ENCODE results near the gene SPOPL.
A peak's percentile ranks its signal among the peaks of the same experiment; 100 is the strongest.
"Not testable (repeated sequence)": the region's sequence is repeated elsewhere in the genome, so short reads cannot be mapped to it uniquely, and the experiment has no call there.

Gene SPOPL

DNA sequence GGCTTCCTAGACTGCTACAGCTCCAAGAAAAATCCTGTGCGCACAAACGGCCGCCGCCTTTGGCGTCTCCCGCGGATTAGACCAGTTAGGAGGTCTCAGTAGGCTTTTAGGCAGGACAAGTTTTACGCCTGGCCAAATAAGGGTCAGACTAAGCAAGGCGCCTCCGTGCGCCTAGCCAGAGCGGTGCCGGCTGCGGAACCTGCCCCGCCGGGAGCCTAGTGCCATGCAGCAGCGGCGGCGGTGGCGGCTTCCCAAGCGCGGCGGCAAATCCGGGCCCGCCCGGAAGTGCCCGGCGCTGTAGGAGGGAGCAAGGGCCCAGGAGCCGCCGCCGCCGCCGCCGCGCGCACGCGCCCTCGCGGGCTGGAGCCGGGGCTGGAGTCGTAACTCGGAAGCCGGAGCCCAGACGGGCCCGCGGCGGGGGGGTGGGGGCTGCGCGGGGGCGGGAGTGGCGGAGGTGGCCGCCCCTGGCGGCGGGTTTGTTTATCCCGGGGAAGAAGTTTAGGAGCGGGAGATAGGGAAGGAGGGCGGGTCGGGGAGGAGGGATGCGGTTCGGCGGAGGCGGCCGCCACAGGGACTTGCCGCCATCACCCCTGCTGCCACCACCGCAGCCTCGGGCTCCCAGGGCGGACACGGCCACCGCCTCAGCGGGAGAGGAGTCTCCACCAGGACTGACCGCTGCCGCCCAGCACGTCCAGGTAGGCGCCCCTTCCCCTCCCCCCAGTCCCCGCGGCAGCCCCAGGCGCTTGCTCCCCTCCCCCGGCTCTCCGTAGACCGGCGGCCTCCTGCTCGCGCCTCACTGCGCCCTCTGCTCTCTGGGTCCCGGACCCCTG is at the start of gene SPOPL:
SPOPL (plus strand) TSS at position 346 of the 830 bp plus-strand sequence. CDS start 48,447 bp downstream, outside the sequence.
- Histone ChIP-seq H3K4me3 (ENCODE audit: low read length) (peak within 1 kb of the TSS; percentile 90), H3K9ac (ENCODE audit: low read length) (peak within 1 kb of the TSS; percentile 93), H3K27me3 (replicated peaks; ENCODE audit: control insufficient read depth, insufficient read depth, low read length) (no peaks in the 10 kb centered on the region), H3K9me3 (ENCODE audit: control insufficient read depth, low read length) (no peaks in the 10 kb centered on the region), H3K36me3 (ENCODE audit: control insufficient read depth, insufficient read depth, low read length, severe bottlenecking) (no peaks in the 10 kb centered on the region), H3K4me1 (ENCODE audit: control insufficient read depth, insufficient read depth, low read length) (peaks cover 24% of the 10 kb centered on the region)
- DNase-seq (ENCODE audit: low read depth) = peak; percentile 96

- no peak overlapping the region for H3K4me3 ChIP-seq (ENCODE audit: low read length)
- H3K4me1 ChIP-seq (ENCODE audit: control insufficient read depth, insufficient read depth, low read length) = peaks cover 4% of the 10 kb centered on the region
- no peak for DNase-seq (ENCODE audit: low read depth)
- no peaks in the 10 kb centered on the region for H3K9me3 ChIP-seq (ENCODE audit: control insufficient read depth, low read length)
- no peaks in the 10 kb centered on the region for H3K36me3 ChIP-seq (ENCODE audit: control insufficient read depth, insufficient read depth, low read length, severe bottlenecking)
- no peaks in the 10 kb centered on the region for H3K27me3 ChIP-seq (replicated peaks; ENCODE audit: control insufficient read depth, insufficient read depth, low read length)
- no peak overlapping the region for H3K9ac ChIP-seq (ENCODE audit: low read length)
These were observed 49.2 kb upstream of the SPOPL start for GRCh38 chr2:138452324-138452723.

DNA sequence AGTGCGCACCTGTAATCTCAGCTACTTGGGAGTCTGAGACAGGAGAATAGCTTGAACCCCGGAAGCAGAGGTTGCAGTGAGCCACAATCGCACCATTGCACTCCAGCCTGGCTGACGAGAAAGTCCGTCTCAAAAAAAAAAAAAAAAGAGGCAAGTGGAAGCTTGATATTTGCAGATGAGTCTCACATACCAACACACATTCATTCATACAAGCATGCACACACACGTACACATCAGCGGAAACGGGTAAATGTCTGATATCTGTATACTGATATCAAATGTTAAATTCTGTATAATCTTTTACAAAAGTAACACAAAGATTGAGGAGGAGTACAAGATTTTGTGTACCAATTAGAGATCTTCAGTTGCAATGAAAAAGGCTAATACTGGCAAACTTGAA is 47.8 kb upstream of the SPOPL start:
- no peak for DNase-seq (ENCODE audit: low read depth)
- Histone ChIP-seq H3K9ac (ENCODE audit: low read length) (no peak overlapping the region), H3K27me3 (replicated peaks; ENCODE audit: control insufficient read depth, insufficient read depth, low read length) (no peaks in the 10 kb centered on the region), H3K9me3 (ENCODE audit: control insufficient read depth, low read length) (no peaks in the 10 kb centered on the region), H3K4me3 (ENCODE audit: low read length) (no peak overlapping the region), H3K4me1 (ENCODE audit: control insufficient read depth, insufficient read depth, low read length) (peaks cover 4% of the 10 kb centered on the region), H3K36me3 (ENCODE audit: control insufficient read depth, insufficient read depth, low read length, severe bottlenecking) (no peaks in the 10 kb centered on the region)

GRCh38 chr2:138454761-138455160 is 46.8 kb upstream of the SPOPL start:
- H3K36me3 ChIP-seq (ENCODE audit: control insufficient read depth, insufficient read depth, low read length, severe bottlenecking) = no peaks in the 10 kb centered on the region
- H3K4me3 ChIP-seq (ENCODE audit: low read length) = no peak overlapping the region
- H3K9ac ChIP-seq (ENCODE audit: low read length) = no peak overlapping the region
- H3K27me3 ChIP-seq (replicated peaks; ENCODE audit: control insufficient read depth, insufficient read depth, low read length) = no peaks in the 10 kb centered on the region
- peaks cover 4% of the 10 kb centered on the region for H3K4me1 ChIP-seq (ENCODE audit: control insufficient read depth, insufficient read depth, low read length)
- no peak for DNase-seq (ENCODE audit: low read depth)
- H3K9me3 ChIP-seq (ENCODE audit: control insufficient read depth, low read length) = no peaks in the 10 kb centered on the region

- H3K9me3 ChIP-seq (ENCODE audit: control insufficient read depth, low read length) = no peaks in the 10 kb centered on the region
These were observed 46.3 kb upstream of the SPOPL start for GRCh38 chr2:138455275-138455674.

GRCh38 chr2:138455691-138456090 is 45.9 kb upstream of the SPOPL start:
- Histone ChIP-seq H3K36me3 (ENCODE audit: control insufficient read depth, insufficient read depth, low read length, severe bottlenecking) (no peaks in the 10 kb centered on the region), H3K9ac (ENCODE audit: low read length) (no peak overlapping the region), H3K4me3 (ENCODE audit: low read length) (no peak overlapping the region), H3K9me3 (ENCODE audit: control insufficient read depth, low read length) (no peaks in the 10 kb centered on the region), H3K4me1 (ENCODE audit: control insufficient read depth, insufficient read depth, low read length) (peaks cover 4% of the 10 kb centered on the region), H3K27me3 (replicated peaks; ENCODE audit: control insufficient read depth, insufficient read depth, low read length) (no peaks in the 10 kb centered on the region)
- no peak for DNase-seq (ENCODE audit: low read depth)

More at GRCh38 chr2:138455275-138455674, 46.3 kb upstream of the SPOPL start:
- H3K27me3 ChIP-seq (replicated peaks; ENCODE audit: control insufficient read depth, insufficient read depth, low read length) = no peaks in the 10 kb centered on the region
- no peak overlapping the region for H3K4me3 ChIP-seq (ENCODE audit: low read length)
- peaks cover 4% of the 10 kb centered on the region for H3K4me1 ChIP-seq (ENCODE audit: control insufficient read depth, insufficient read depth, low read length)
- H3K9ac ChIP-seq (ENCODE audit: low read length) = no peak overlapping the region
- DNase-seq (ENCODE audit: low read depth) = no peak
- H3K36me3 ChIP-seq (ENCODE audit: control insufficient read depth, insufficient read depth, low read length, severe bottlenecking) = no peaks in the 10 kb centered on the region

DNA sequence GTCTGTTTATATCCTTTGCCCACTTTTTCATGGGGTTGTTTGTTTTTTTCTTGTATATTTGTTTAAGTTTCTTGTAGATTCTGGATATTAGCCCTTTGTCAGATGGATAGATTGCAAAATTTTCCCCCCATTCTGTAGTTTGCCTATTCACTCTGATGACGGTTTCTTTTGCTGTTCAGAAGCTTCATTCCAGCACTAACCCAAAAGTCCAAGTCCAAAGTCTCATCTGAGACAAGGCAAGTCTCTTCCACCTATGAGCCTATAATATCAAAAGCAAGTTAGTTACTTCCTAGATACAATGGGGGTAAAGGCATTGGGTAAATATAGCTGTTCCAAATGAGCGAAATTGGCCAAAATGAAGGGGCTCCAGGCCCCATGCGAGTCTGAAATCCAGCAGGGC is 38.9 kb upstream of the SPOPL start:
- H3K36me3 ChIP-seq (ENCODE audit: control insufficient read depth, insufficient read depth, low read length, severe bottlenecking); H3K27me3 ChIP-seq (replicated peaks; ENCODE audit: control insufficient read depth, insufficient read depth, low read length); H3K4me3 ChIP-seq (ENCODE audit: low read length); H3K9me3 ChIP-seq (ENCODE audit: control insufficient read depth, low read length); DNase-seq (ENCODE audit: low read depth); H3K4me1 ChIP-seq (ENCODE audit: control insufficient read depth, insufficient read depth, low read length); H3K9ac ChIP-seq (ENCODE audit: low read length): not testable (repeated sequence)

DNA sequence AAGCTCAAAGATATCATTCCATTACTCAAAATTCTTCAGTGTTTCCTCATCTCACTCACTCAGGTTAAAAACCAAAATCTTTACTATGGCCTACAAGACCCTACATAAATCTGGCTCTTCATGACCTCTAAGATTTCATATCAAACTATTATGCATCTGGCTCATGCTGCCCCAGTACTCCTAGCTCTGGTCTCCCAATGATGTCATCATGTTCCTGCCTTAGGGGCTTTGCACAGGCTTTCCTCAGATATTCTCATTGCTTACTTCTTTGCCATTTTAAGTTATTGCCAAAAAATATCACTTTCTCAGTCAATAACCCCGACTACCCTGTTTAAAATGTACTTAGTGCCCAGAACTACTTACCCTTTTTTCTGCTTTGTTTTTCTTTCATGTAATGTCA is 33.0 kb upstream of the SPOPL start:
- H3K36me3 ChIP-seq (ENCODE audit: control insufficient read depth, insufficient read depth, low read length, severe bottlenecking) = no peaks in the 10 kb centered on the region
- H3K4me1 ChIP-seq (ENCODE audit: control insufficient read depth, insufficient read depth, low read length) = no peaks in the 10 kb centered on the region
- no peak overlapping the region for H3K9ac ChIP-seq (ENCODE audit: low read length)
- no peaks in the 10 kb centered on the region for H3K27me3 ChIP-seq (replicated peaks; ENCODE audit: control insufficient read depth, insufficient read depth, low read length)
- DNase-seq (ENCODE audit: low read depth) = no peak
- H3K4me3 ChIP-seq (ENCODE audit: low read length) = no peak overlapping the region
- H3K9me3 ChIP-seq (ENCODE audit: control insufficient read depth, low read length) = peaks cover 3% of the 10 kb centered on the region

DNA sequence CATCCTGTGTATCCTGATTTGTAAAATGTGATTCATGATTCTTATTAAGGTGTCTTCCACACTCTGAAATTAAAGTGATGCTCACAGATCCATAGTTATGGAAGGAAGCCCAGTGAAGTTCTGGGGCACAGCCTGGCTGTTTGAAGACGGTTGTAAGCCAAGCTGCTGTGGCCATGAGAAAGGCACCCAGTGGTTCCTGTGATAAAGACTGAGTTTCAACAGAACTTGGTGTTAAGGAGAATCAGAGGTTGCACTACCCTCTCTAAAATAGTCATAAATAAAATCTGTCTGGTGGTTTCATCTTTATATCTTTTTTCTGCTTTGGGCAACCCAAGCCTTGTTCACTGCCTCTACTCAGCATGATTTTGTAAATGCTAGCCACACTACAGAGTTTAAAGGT is 32.2 kb upstream of the SPOPL start:
- peaks cover 2% of the 10 kb centered on the region for H3K9me3 ChIP-seq (ENCODE audit: control insufficient read depth, low read length)
- H3K4me3 ChIP-seq (ENCODE audit: low read length) = no peak overlapping the region
- H3K36me3 ChIP-seq (ENCODE audit: control insufficient read depth, insufficient read depth, low read length, severe bottlenecking) = no peaks in the 10 kb centered on the region
- no peaks in the 10 kb centered on the region for H3K27me3 ChIP-seq (replicated peaks; ENCODE audit: control insufficient read depth, insufficient read depth, low read length)
- no peak for DNase-seq (ENCODE audit: low read depth)
- H3K9ac ChIP-seq (ENCODE audit: low read length) = no peak overlapping the region
- peaks cover 5% of the 10 kb centered on the region for H3K4me1 ChIP-seq (ENCODE audit: control insufficient read depth, insufficient read depth, low read length)

- Histone ChIP-seq H3K27me3 (replicated peaks; ENCODE audit: control insufficient read depth, insufficient read depth, low read length) (no peaks in the 10 kb centered on the region), H3K4me1 (ENCODE audit: control insufficient read depth, insufficient read depth, low read length) (peaks cover 5% of the 10 kb centered on the region), H3K9ac (ENCODE audit: low read length) (no peak overlapping the region), H3K4me3 (ENCODE audit: low read length) (no peak overlapping the region), H3K9me3 (ENCODE audit: control insufficient read depth, low read length) (no peaks in the 10 kb centered on the region), H3K36me3 (ENCODE audit: control insufficient read depth, insufficient read depth, low read length, severe bottlenecking) (no peaks in the 10 kb centered on the region)
- DNase-seq (ENCODE audit: low read depth) = no peak
These were observed 30.6 kb upstream of the SPOPL start for GRCh38 chr2:138470941-138471340.

DNA sequence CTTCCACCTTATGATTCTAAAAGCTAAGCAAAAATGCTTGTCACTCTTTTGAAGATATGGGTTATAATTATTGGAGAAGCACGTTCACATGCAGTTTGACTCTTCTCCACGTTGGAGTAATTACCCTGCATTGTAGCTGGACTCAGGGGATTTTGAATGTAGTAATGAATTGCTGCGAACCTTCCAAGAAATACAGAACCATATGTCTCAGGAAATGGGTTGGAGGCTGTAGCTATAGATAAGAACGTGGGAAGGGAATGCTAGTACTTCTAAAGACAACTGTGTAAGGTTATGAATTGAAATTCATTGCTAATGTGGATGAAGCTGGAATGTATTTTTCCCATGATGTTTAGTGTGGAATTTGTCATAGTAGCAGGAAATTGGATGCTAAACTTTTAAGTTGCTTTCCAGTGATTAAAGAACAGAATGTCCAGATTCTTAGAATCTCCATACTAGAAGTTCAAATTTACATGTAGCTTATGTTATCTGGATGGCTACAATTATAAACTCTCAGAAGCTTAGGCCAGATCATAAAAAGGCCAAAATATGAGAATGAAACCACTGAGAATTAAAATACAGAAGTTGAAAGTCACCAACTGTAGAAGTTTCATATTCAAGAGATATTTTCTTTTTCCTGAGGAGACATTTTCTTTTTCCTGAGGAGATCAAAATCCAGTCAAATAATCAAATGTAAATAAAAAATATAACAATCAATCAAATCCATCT is 27.3 kb upstream of the SPOPL start:
- H3K4me1 ChIP-seq (ENCODE audit: control insufficient read depth, insufficient read depth, low read length) = peaks cover 5% of the 10 kb centered on the region
- H3K9ac ChIP-seq (ENCODE audit: low read length) = no peak overlapping the region
- H3K9me3 ChIP-seq (ENCODE audit: control insufficient read depth, low read length) = no peaks in the 10 kb centered on the region
- DNase-seq (ENCODE audit: low read depth) = no peak
- no peaks in the 10 kb centered on the region for H3K36me3 ChIP-seq (ENCODE audit: control insufficient read depth, insufficient read depth, low read length, severe bottlenecking)
- H3K27me3 ChIP-seq (replicated peaks; ENCODE audit: control insufficient read depth, insufficient read depth, low read length) = no peaks in the 10 kb centered on the region
- H3K4me3 ChIP-seq (ENCODE audit: low read length) = no peak overlapping the region

Data from adipocyte (in vitro differentiated cells).